ENCODE data around the gene TLR10. TPM values are rescaled to one million over a fixed set of nuclear protein-coding genes. Genes with fewer than 3 reads are reported as not detected.

Gene TLR10
- total RNA-seq, 1 experiment from 2014 or later = 0.30 TPM

DNA sequence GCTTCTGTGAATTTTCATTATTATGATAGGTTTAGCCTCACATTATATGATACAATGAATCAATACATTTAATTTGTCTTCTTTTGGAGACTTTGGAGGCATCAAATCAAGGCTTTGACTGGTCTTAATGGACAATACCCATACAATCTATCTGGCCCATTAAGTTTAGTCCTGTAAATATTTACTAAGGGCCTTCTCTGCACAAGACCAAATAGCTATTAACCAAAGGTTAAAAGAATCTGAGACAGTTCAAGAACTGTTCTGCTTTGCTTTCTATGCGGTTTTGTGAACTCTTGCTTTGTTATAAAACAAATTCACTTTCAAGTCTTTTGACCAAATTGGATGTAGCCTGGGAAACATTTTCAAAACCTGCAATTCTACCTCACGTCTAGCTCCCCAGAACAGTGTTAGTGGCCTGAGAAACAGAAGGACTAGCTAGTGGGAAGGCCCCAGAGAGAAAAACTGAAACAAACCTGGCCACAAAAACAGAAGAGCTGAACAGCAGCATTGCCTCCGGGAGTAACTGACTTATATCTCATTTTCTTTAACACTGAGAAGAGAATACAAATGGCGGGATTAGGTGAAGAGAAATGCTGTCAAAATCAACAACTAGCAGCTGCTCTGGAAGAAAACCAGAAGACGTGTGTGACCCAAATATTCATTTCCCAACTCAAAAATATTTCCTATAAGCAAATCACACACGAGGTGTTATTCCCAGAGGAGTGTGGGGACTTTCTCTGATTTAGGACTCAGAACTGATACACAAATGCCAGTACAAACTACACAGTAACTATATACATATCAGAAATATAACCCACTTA, 21.3 kb upstream of the TLR10 start:
- Histone ChIP-seq H3K4me3 (replicated peaks in 1 of 2; ENCODE audit: low read depth in 1 of 2, low read length in 2 of 2) (no peak overlapping the region), H3K9me2 (ENCODE audit: insufficient read depth) (no peaks in the 10 kb centered on the region), H3K4me2 (ENCODE audit: low read length) (no peak overlapping the region; the same call in 1 of the 2 replicates), H3K27ac (ENCODE audit: low read depth, low read length) (no peak overlapping the region), H2AFZ (ENCODE audit: low read depth, low read length, poor library complexity, severe bottlenecking) (peak overlapping the region; percentile 75), H3K27me3 (ENCODE audit: insufficient read depth, low read length) (no peaks in the 10 kb centered on the region), H4K20me1 (ENCODE audit: insufficient read depth) (no peaks in the 10 kb centered on the region), H3K36me3 (ENCODE audit: control insufficient read depth in 1 of 2, insufficient read depth in 2 of 2, low read length in 2 of 2) (no peaks in the 10 kb centered on the region), H3K4me1 (ENCODE audit: control insufficient read depth in 1 of 2, insufficient read depth in 2 of 2, low read length in 2 of 2) (no peaks in the 10 kb centered on the region; a peak in 1 of 4 replicates), H3K9me3 (ENCODE audit: control insufficient read depth in 1 of 2, insufficient read depth in 1 of 2, low read depth in 1 of 2, low read length in 2 of 2) (no peaks in the 10 kb centered on the region), H3K79me2 (ENCODE audit: insufficient read depth, low read length) (no peaks in the 10 kb centered on the region), H3K9ac (ENCODE audit: low read length) (no peak overlapping the region)
- ATAC-seq = no peak
- no TSS peak for BruUV-seq (replicated peaks)
- no peak for DNase-seq (ENCODE audit: low read depth, low spot score)
- intact Hi-C loops (cut with micrococcal nuclease) = no loop called here
- no peak for TF ChIP-seq CTCF (IDR thresholded peaks at IDR 0.05 in 2 of 3, conservative IDR thresholded peaks at IDR 0.05 in 1 of 3; ENCODE audit: borderline replicate concordance in 1 of 3, insufficient read depth in 1 of 3, low read depth in 2 of 3, low read length in 2 of 3)
- no peak for TF ChIP-seq JUND (IDR thresholded peaks at IDR 0.05)
- TF ChIP-seq EZH2phosphoT487 (IDR thresholded peaks at IDR 0.05; ENCODE audit: borderline replicate concordance) = no peak
- TF ChIP-seq TCF7L2 (IDR thresholded peaks at IDR 0.05; ENCODE audit: borderline replicate concordance, extremely low read depth, insufficient read depth, insufficient read length) = no peak
- TF ChIP-seq, protein P1, sequence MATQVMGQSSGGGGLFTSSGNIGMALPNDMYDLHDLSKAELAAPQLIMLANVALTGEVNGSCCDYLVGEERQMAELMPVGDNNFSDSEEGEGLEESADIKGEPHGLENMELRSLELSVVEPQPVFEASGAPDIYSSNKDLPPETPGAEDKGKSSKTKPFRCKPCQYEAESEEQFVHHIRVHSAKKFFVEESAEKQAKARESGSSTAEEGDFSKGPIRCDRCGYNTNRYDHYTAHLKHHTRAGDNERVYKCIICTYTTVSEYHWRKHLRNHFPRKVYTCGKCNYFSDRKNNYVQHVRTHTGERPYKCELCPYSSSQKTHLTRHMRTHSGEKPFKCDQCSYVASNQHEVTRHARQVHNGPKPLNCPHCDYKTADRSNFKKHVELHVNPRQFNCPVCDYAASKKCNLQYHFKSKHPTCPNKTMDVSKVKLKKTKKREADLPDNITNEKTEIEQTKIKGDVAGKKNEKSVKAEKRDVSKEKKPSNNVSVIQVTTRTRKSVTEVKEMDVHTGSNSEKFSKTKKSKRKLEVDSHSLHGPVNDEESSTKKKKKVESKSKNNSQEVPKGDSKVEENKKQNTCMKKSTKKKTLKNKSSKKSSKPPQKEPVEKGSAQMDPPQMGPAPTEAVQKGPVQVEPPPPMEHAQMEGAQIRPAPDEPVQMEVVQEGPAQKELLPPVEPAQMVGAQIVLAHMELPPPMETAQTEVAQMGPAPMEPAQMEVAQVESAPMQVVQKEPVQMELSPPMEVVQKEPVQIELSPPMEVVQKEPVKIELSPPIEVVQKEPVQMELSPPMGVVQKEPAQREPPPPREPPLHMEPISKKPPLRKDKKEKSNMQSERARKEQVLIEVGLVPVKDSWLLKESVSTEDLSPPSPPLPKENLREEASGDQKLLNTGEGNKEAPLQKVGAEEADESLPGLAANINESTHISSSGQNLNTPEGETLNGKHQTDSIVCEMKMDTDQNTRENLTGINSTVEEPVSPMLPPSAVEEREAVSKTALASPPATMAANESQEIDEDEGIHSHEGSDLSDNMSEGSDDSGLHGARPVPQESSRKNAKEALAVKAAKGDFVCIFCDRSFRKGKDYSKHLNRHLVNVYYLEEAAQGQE (IDR thresholded peaks at IDR 0.05; ENCODE audit: low read depth) = no peak
- TF ChIP-seq CBX3 (IDR thresholded peaks at IDR 0.05; ENCODE audit: low read depth) = no peak
- TF ChIP-seq, protein P2, sequence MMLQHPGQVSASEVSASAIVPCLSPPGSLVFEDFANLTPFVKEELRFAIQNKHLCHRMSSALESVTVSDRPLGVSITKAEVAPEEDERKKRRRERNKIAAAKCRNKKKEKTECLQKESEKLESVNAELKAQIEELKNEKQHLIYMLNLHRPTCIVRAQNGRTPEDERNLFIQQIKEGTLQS (IDR thresholded peaks at IDR 0.05) = no peak
- no peak for TF ChIP-seq SRF (IDR thresholded peaks at IDR 0.05; ENCODE audit: low read depth)
- TF ChIP-seq SIN3A (IDR thresholded peaks at IDR 0.05; ENCODE audit: low read depth) = no peak
- no peak for TF ChIP-seq FOSL1 (IDR thresholded peaks at IDR 0.05; ENCODE audit: low read depth)
- TF ChIP-seq POLR2AphosphoS5 (IDR thresholded peaks at IDR 0.05; ENCODE audit: low read depth, low read length) = no peak
- TF ChIP-seq RAD21 (IDR thresholded peaks at IDR 0.05; ENCODE audit: low read depth) = no peak
- TF ChIP-seq ZFX (IDR thresholded peaks at IDR 0.05) = no peak
- no peak for TF ChIP-seq SP1 (IDR thresholded peaks at IDR 0.05; ENCODE audit: low read depth)
- no peak for TF ChIP-seq EZH2 (IDR thresholded peaks at IDR 0.05)
- POLR2A ChIA-PET = interaction anchor here (1.5 kb wide), 1 partner anchor 21 kb away, joined by 4 read pairs; the partner anchor contains the start of gene TLR10
- RAD21 ChIA-PET (ENCODE audit: low non-redundant PET in 1 of 2, low total read pairs in 2 of 2, uncharacterized antibody in 2 of 2, unreplicated experiment in 2 of 2) = no interaction called here
- CTCF ChIA-PET = interaction anchor here (1.1 to 2.0 kb wide), 5 partner anchors 15 to 56 kb away, joined by 3 to 5 read pairs (median 5); partner anchors contain the start of gene TLR10
